Esophagus muscularis mucosa (tissue), 4 donors: ENCODE measurements around the gene CEP97. TPM values are rescaled to one million over a fixed set of nuclear protein-coding genes. Genes with fewer than 3 reads are reported as not detected.
"Not testable (repeated sequence)": the region's sequence is repeated elsewhere in the genome, so short reads cannot be mapped to it uniquely, and the experiment has no call there.

ENCODE experiments used
- DNase-seq: peaks from one replicate; pipeline ENCODE4 v3.0.0-alpha.2; 2017; ENCODE audit errors: extremely low spot score
- H3K27ac ChIP-seq, 4 donors: fragments of 200-600 bp; sonication (generic); replicated peaks in 1 of 4; 1 replicate in 3 of 4; 2 replicates in 1 of 4; pipeline ENCODE4 v1.5.1; 2016 to 2019; ENCODE audit warnings: mild to moderate bottlenecking in 1 of 4
- H3K27me3 ChIP-seq, 4 donors: fragments of 200-600 bp; sonication (generic); one replicate each; pipeline versions ENCODE4 v1.5.1 to v1.6.0; 2016 to 2019
- H3K36me3 ChIP-seq, 4 donors: fragments of 200-600 bp; sonication (generic); one replicate each; pipeline ENCODE4 v1.5.1; 2016 to 2019
- H3K4me1 ChIP-seq, 4 donors: fragments of 200-600 bp; sonication (generic); one replicate each; pipeline ENCODE4 v1.5.1; 2016 to 2019
- H3K4me3 ChIP-seq, 4 donors: fragments of 200-600 bp; sonication (generic); 1 replicate in 2 of 4; 2 replicates in 2 of 4; pipeline ENCODE4 v1.5.1; 2016 to 2019; ENCODE audit warnings: mild to moderate bottlenecking in 4 of 4, moderate library complexity in 1 of 4
- H3K9me3 ChIP-seq, 4 donors: fragments of 200-600 bp; sonication (generic); 1 replicate in 3 of 4; 2 replicates in 1 of 4; pipeline ENCODE4 v1.5.1; 2016 to 2019
- CTCF ChIP-seq, 3 experiments: fragments of 200-600 bp in 2 of 3; fragments of 450-650 bp in 1 of 3; sonication (generic) in 2 of 3; IDR thresholded peaks; one replicate each; pipeline ENCODE4 v1.5.1; 2017 to 2019; ENCODE audit warnings: antibody characterized with exemption in 3 of 3, mild to moderate bottlenecking in 2 of 3, moderate library complexity in 1 of 3
- EP300 ChIP-seq: sonication (generic); formaldehyde crosslinking; IDR thresholded peaks from one replicate; pipeline ENCODE4 v1.6.1; 2017; ENCODE audit warnings: antibody characterized with exemption
- POLR2A ChIP-seq: fragments of 450-650 bp; IDR thresholded peaks from one replicate; pipeline ENCODE4 v1.6.1; 2017; ENCODE audit warnings: antibody characterized with exemption, moderate library complexity, mild to moderate bottlenecking, low read depth
- POLR2AphosphoS5 ChIP-seq, 2 donors: sonication (generic); formaldehyde crosslinking; IDR thresholded peaks; one replicate each; pipeline ENCODE4 v1.6.1; 2017; ENCODE audit warnings: antibody characterized with exemption in 2 of 2
- WGBS: methylation state at CpG from one replicate; pipeline ENCODE4 v1.1.5; 2018; 5-methylcytosine and 5-hydroxymethylcytosine counted together
- intact Hi-C: fragments of 100-400 bp; cut with DNase I; formaldehyde crosslinking; loops from one replicate; pipeline ENCODE4 v1.15.1; 2023
- total RNA-seq, 4 donors: library from RNA; depleted of rRNA; stranded (reverse); fragments of >200 nt; gene quantifications; one replicate each; pipeline versions ENCODE4 v1.1.0 to v1.2.1, GENCODE V29; 2016

Gene CEP97
- total RNA-seq, 4 donors from 2014 or later = 7.2 to 10.4 (median 8.0) TPM

- peak overlapping the region; percentile 64 to 83 (median 72) for H3K4me3 ChIP-seq
- H3K27ac ChIP-seq = peak overlapping the region; percentile 89 to 97 (median 93)
- H3K9me3 ChIP-seq = no peaks in the 10 kb centered on the region
- no peak for DNase-seq
- H3K27me3 ChIP-seq = no peaks in the 10 kb centered on the region
- peaks cover 29 to 63% (median 57%) of the 10 kb centered on the region in 4 donors for H3K4me1 ChIP-seq
- H3K36me3 ChIP-seq = peaks cover 34 to 45% (median 40%) of the 10 kb centered on the region in 4 donors
- WGBS = 2% methylated on average over 11 of the region's 11 CpGs
- TF ChIP-seq CTCF (IDR thresholded peaks at IDR 0.05) = no peak
- TF ChIP-seq POLR2A = no peak
- intact Hi-C loops = no loop called here
Measured at GRCh38 chr3:101685870-101686307, 38.5 kb upstream of the CEP97 start.

- TF ChIP-seq POLR2AphosphoS5 (IDR thresholded peaks at IDR 0.05) (no peak), POLR2A (no peak), EP300 (no peak), CTCF (IDR thresholded peaks at IDR 0.05) (no peak)
- Histone ChIP-seq H3K4me1 (peaks cover 29 to 61% (median 55%) of the 10 kb centered on the region in 4 donors), H3K9me3 (no peaks in the 10 kb centered on the region), H3K27ac (peak overlapping the region; percentile 89 to 97 (median 93)), H3K27me3 (no peaks in the 10 kb centered on the region), H3K36me3 (peaks cover 20 to 31% (median 25%) of the 10 kb centered on the region in 4 donors), H3K4me3 (peak overlapping the region; percentile 64 to 83 (median 72))
- whole genome bisulfite sequencing = 38% methylated on average over 19 of the region's 25 CpGs
- intact Hi-C loops = no loop called here
- DNase-seq = no peak
Measured at GRCh38 chr3:101687142-101687931, 37.1 kb upstream of the CEP97 start.

GRCh38 chr3:101689286-101689685, 35.1 kb upstream of the CEP97 start:
- intact Hi-C loops = no loop called here
- TF ChIP-seq CTCF (IDR thresholded peaks at IDR 0.05) = no peak
- no peak for TF ChIP-seq EP300
- no peak for TF ChIP-seq POLR2AphosphoS5 (IDR thresholded peaks at IDR 0.05)
- no peak for TF ChIP-seq POLR2A
- Histone ChIP-seq H3K9me3 (no peaks in the 10 kb centered on the region), H3K4me3 (no peak overlapping the region), H3K36me3 (peaks cover under 1 to 11% (median 8%) of the 10 kb centered on the region in 4 donors), H3K27me3 (no peaks in the 10 kb centered on the region), H3K4me1 (peaks cover 19 to 43% (median 37%) of the 10 kb centered on the region in 4 donors), H3K27ac (peak overlapping the region in 2 of 4 donors; percentile 1 to 7)
- DNase-seq = no peak
- 78% methylated on average over 2 of the region's 2 CpGs for whole genome bisulfite sequencing

- Histone ChIP-seq H3K27me3 (no peaks in the 10 kb centered on the region), H3K27ac (peak overlapping the region; percentile 39 to 46 (median 40)), H3K9me3 (no peaks in the 10 kb centered on the region), H3K36me3 (no peaks in the 10 kb centered on the region), H3K4me3 (no peak overlapping the region), H3K4me1 (peaks cover 6 to 31% (median 23%) of the 10 kb centered on the region in 4 donors)
- intact Hi-C loops = no loop called here
- DNase-seq = no peak
- no peak for TF ChIP-seq EP300
- no peak for TF ChIP-seq CTCF (IDR thresholded peaks at IDR 0.05)
- TF ChIP-seq POLR2A = no peak
- TF ChIP-seq POLR2AphosphoS5 (IDR thresholded peaks at IDR 0.05) = no peak
Measured at GRCh38 chr3:101690972-101691371, 33.4 kb upstream of the CEP97 start.

GRCh38 chr3:101691685-101692671, 32.4 kb upstream of the CEP97 start:
- H3K36me3 ChIP-seq, H3K27me3 ChIP-seq, DNase-seq, H3K4me3 ChIP-seq, H3K9me3 ChIP-seq, intact Hi-C loops: not testable (repeated sequence)
- peaks cover 6 to 31% (median 23%) of the 10 kb centered on the region in 4 donors for H3K4me1 ChIP-seq
- peak overlapping the region in 2 of 4 donors; percentile 39 to 41 for H3K27ac ChIP-seq
- 79% methylated on average over 12 of the region's 15 CpGs for WGBS
